GM21381 (cell line): ENCODE data around the gene TRMT61A.

Experiments
- ATAC-seq: cut with Tn5 transposase; IDR thresholded peaks from one replicate; pipeline ENCODE4 v1.9.1; 2021; ENCODE audit warnings: mild to moderate bottlenecking, moderate library complexity; ENCODE audit not compliant: unreplicated experiment

TRMT61A gene

DNA sequence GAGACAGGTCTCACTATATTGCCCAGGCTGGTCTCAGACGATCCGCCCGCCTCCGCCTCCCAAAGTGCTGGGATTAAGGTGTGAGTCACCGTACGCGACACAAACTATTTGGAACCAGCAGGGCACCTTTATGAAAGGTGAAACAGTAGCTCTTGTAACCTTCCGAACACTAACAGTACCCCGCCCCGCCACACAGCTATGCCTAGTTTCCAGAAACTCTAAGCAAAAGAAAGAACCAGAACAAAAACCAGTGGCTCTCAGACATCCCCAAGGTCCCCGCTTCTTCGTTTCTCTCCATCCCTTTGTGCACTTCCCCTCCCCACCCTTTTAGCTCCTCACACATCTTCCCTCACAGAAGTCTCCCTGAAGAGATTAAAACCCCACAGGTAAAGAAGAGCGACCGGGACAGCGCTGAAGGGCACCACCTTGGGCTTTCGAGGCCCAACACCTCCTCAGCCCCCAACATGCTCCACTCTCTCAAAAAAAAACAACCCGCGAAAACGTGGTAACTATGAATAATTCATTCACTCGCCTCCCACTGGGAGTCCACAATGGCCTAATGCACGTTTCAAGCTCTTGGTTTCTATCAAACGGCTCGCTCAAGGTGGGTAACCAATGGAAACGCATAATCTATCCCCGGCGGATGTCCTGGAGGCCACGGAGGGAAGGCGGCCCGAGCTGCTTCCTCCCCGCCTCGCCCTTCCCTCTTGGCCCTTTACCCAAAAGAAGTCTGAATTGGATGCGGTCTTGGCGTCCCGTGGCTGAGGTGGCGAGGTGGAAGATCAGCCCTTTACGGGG lies 32.6 kb downstream of the TRMT61A start:
- ATAC-seq: peak; percentile 8

DNA sequence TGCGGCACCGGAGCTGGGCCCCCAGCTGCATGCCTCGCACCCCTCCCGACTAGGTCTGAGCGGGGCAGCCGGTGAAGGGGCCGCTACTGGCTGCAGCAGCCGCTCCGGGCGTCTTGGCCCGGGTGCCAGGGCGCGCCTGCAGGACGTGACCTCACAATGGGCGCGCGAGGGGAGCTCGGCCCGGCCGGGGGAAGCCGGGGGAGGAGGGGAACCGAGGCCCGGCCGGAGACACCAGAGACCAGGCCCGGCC lies 33.1 kb downstream of the TRMT61A start:
- peak; percentile 16 for ATAC-seq

DNA sequence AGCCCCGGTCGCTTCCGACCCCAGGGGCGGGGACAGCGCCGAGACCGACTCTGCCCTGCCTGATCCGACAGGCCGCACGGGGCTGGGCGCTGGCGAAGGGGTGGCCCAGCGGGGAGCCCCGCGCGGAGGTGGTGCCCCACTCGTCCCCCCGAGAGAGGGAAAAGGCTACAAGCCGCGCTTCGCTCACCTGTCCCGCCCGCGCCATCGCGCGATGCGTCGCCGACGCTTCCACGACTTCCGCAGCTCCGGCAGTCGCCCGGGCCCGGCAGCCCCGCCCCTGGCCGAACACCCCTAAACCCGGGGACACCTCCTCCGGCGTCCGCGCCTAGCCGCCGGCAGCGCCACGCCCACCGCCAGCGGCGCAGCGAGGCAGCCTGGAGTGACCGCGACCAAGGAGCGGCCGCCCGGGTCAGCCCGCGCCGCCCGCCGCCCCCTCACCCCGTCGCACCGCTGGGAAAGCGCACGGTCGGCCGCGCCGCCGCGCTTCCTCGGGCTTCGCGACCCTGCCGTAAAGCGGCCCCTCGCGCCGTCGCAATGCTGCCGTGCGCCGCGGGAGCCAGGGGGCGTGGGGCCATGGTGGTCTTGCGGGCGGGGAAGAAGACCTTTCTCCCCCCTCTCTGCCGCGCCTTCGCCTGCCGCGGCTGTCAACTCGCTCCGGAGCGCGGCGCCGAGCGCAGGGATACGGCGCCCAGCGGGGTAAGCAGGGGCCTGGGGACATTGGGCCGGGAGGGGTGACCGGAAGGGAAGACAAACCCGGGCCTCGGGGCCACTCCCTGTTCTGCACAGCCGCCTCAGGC lies 33.6 kb downstream of the TRMT61A start, which contains the start of the genes BAG5 and COA8:
BAG5 (minus strand) TSS at position 229 of the 797 bp plus-strand sequence. CDS start 1,493 bp downstream, outside the sequence.
COA8 (plus strand) TSS at position 532 of the 797 bp plus-strand sequence; CDS start at position 574, 42 bp downstream.
- ATAC-seq: peak; percentile 72

DNA sequence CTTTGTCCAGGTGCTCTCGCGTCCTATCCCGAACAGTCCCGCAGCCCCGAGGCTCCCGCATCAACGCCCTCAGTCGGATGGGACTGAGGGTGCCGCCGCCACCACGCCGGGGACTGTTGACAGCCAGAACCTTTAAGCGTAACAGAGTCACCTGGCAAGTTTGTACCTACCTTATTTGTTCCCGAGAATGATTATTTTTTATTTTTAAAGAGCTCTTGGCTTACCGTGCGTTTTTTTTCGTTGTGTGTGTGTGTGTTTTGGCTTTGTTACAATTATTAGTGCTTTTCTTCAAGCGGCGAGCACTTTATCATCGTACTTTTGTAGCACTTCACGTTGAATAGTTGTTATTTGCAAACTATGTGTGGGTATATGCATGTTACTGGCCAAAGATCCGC lies 34.2 kb downstream of the TRMT61A start:
- no peak for ATAC-seq

DNA sequence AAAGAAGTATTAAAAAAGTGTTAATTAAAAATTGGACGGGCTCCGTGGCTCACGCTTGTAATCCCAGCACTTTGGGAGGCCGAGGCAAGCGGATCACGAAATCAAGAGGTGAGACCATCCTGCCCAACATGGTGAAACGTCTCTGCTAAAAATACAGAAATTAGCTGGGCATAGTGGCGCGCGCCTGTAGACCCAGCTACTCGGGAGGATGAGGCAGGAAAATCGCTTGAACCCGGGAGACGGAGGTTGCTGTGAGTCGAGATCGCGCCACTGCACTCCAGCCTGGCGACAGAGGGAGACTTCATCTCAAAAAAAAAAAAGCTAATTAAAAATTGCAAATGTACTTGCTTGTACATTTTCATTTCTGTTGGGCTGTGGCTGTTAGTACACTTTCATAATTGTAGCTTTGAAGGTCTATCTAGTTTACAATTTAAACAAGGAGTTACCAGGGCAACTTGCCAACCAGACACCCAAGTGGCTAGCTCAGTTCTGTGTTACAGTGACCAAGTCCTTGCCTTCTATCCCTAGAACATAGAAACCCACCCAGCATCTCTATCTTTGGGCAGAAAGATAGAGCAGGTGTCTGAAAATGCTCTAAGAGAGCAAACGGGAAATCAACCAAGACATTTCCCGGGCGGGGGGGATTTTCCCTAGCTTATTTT lies 35.0 kb downstream of the TRMT61A start:
- ATAC-seq: no peak

DNA sequence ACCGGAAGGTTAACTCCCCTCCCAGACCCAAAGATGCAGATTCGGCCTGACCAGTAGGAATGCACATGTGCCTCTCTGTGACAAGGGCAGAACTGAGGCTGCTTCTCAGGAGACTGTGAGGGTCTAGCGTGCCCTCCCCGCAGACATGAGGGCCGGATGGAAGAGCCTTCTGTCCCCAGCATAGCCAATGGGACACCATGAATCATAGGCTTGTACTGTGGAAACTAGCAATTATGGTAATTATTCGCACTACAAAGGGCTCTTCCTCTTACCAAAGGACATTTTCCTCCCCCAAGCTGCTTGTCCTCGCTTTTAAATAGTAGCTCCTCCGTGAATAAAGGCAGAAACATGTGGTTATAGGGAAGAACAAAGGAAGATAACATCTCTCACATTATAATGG lies 40.0 kb downstream of the TRMT61A start:
- ATAC-seq: no peak

DNA sequence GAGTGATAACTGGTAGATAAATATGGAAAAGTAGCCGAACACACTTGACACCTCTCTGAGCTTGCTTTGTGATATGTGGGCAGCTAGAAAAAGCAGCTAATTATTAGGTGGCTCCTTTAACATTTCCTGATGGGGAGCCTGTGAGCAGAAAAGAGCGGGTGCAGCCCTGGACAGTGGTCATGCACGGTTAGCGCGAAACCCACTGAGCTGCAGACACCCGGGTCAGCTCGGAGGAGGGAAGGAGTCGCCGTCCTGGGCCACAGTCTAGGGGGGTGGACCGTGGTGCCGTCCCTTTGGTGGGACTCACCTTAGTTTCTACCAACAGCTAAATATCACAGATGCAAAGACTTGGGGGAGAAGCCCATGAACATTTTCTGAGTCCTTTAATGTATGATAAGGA lies 40.4 kb downstream of the TRMT61A start:
- ATAC-seq: no peak

DNA sequence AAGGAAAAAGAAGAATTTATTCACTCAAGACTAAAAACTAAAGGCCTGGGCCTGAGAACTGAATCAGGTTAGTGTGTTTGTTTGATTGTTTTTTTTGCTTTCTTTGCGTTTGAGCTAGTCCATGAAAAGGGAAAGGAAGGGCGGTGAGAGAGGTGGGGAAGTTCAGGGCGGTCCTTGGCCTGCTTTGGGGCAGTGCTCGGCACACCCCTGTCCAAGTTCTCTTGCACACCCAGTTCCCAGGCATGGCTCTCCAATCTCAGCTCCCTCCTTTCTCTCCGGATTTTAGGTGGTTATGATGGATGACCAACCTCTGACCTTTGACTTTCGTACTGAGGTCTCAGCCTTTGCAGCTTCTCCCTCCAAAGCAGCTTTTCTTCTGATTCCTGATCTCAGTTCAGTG lies 45.1 kb downstream of the TRMT61A start:
- ATAC-seq: no peak

DNA sequence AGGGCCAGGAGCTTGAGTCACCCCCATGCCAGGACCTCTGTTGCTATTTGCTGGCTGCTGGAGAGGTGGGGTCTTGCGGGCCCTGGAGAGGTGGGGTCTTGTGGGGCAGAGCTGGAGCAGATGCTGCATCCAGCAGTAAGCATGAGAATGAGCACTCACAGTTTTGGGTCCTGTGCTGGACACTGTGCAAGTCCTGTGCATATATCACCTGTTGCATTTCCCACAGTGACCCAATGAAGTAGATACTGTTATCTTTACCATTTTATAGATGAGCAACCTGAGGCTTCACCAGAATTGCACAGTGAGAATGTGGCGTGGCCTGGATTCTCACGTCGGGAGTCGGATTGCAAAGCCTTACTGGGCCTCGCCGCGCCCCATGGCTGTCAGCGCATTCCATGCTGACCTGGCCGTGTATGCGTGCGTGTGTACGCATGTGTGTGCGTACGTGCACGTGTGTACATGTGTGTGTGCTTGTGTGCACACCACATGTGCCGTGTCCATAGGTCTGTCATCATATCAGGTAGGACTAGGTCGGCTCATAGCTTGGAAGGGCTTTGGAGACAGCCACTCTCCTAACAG lies 45.8 kb downstream of the TRMT61A start:
- no peak for ATAC-seq

DNA sequence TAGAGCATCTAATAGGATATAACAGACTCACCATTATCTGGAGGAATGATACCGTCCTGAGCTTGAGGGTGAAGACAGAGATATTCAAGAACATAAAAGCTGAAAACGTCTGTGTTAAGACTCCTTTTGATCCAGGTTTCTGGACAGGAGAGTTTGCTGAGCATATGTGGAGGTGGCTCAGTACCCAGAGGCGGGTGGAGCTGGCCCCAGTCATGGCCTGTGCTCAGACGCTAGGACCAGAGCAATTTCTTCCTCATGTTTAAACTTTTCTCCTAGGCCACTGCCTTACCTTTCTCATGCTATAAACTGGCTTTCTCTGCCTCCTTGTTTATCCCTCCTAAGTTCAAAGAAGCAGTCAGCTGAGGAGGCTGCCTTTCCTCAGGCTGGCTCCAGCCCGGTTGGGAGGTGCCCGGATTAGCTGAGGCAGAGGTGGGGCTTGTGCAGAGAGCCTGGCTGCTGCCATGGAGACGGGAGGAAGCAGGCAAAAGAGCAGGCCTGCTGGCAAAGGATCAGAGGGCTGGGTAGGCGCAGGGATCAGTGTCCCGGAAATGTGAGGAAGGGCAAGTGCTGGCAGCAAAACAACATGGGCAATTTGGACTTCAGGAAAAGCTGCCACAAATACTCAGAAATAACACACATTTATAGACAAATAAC lies 47.5 kb downstream of the TRMT61A start:
- no peak for ATAC-seq

DNA sequence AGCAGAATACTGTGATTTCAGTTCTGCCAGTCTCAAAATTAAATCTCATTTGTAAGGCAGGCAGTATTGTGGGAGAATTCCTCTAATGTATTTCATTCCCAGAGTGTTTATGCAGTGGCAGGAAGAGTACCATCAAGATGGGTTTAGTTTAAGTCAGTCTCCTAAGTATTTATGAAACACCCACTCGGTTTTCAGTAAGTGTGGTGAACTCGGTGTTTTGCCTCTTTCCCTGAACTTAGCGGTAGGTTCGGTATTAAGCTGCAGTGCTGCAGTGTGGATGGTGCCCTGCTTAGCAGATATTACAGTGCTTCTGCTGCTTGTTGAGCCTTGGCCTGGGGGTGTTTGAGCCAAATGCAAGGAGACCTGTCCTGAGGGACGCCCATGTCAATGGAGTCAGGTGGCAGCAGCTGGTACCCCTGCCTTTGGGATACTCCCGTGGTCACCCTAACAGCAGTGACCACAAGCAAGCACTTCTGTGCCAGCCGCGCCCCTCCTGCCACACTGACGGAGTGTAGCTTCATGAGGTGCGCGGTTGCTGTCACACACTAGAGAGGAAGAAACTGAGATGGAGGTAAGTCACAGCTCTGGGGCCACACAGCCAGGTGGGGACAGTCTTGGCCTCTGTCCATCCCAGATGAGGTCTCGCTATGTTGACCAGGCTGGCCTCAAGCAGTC lies 49.5 kb downstream of the TRMT61A start:
- no peak for ATAC-seq

DNA sequence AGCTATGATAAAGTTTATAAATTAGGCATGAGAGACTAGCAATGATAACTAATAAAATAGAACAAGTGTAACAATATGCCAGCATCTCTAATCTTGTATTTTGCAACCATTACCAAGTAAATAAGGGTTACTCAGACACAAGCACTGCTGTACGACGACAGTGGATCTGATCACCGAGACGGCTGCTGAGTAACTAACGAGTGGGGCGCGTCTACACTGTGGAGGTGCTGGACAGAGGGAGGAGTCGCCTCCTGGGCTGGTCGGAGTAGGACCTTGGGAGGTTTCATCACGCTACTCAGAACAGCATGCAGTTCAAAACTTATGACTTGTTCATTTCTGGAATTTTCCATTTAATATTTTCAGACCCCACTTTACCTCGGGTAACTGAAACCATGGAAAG lies 52.2 kb downstream of the TRMT61A start:
- ATAC-seq: no peak

DNA sequence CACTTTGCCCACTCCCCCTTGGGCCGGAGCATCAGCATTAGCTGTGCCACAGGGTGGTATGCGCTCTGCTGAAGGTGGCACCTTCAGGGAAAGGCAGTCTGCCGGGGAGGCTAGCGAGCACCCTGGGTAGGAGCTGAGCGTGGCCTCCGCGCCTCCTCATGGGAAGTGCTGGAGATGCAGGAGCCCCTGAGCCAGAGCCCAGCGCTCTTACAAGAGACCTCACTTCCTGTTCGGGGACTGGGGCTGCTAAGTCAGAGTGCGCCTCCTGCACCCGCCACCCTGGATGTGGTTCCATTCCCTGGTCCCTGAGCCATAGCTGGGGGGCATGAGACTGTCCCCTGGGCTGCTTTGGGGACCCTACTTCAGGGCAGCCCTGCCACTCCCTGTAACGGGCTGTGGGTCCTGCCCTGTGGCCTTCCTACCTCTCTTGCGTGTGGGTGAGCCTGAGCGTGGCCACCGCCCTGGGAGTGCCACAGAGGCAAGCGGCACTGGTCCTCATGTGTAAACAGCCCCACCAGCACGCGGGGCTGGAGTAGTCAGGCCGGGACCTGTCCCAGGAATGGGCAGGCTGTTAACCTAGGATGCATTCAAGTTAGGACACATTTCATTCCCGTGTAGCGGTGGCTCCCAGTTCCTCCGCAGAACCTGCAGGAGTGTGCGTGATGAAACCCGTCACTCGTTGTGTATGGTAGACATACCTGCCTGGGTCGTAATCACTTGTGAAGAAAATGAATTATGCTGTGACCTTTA lies 53.1 kb downstream of the TRMT61A start:
- no peak for ATAC-seq

DNA sequence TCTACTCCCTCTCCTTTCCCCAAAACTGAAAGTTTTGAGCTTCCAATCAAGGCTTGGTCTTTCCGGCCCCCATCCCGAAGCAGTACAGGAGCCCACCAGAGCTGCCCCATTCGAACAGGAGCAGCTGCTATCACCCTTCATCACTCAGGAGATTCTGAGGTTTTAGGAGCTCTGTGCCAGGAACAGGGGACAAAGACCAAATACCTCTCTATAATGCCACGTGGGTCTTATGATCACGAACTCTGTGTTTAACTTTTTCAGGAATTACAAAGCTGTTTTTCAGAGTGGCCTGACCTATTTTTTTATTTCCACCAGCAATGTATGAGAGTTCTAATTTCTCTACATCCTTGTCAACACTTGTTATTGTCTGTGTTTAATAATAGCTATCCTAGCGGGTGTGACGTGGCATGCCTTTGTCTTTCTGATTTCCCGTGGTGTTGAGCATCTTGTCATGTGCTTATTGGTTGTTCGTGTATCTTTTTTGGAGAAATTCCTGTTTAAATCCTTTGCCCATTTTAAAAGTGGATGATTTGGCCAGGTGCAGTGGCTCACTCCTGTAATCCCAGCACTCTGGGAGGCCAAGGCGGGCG lies 55.4 kb downstream of the TRMT61A start:
- no peak for ATAC-seq
